Measurements from ENCODE around the gene P4HB.

P4HB gene

DNA sequence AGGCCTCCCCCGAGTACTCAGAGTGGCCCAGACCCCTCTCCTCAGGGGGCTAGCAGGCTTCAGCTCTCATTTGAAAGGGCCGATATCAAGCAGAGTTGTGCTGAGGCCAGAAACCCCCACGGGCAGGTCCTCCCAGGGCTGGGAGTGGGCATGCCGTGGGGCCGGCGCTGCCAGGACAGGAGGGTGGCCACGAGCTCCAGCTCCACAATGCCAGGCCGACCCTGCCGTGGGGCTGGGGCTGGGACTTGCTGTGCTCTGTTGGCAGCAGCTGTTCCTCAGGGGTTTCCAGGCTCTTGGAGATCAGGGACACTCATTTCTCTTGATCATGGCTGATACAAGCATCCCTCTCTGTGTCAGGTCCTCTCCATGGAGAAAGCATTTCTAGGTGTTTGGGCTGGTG, 38.5 kb upstream of the P4HB start:
- Histone ChIP-seq H3K4me1 (peaks cover 18% of the 10 kb centered on the region), H3K27me3 (no peaks in the 10 kb centered on the region), H3K4me3 (ENCODE audit: low read depth, low read length) (no peak overlapping the region), H3K9me3 (no peaks in the 10 kb centered on the region), H3K36me3 (peaks cover 33% of the 10 kb centered on the region)
- DNase-seq = no peak
- TF ChIP-seq, protein P1, sequence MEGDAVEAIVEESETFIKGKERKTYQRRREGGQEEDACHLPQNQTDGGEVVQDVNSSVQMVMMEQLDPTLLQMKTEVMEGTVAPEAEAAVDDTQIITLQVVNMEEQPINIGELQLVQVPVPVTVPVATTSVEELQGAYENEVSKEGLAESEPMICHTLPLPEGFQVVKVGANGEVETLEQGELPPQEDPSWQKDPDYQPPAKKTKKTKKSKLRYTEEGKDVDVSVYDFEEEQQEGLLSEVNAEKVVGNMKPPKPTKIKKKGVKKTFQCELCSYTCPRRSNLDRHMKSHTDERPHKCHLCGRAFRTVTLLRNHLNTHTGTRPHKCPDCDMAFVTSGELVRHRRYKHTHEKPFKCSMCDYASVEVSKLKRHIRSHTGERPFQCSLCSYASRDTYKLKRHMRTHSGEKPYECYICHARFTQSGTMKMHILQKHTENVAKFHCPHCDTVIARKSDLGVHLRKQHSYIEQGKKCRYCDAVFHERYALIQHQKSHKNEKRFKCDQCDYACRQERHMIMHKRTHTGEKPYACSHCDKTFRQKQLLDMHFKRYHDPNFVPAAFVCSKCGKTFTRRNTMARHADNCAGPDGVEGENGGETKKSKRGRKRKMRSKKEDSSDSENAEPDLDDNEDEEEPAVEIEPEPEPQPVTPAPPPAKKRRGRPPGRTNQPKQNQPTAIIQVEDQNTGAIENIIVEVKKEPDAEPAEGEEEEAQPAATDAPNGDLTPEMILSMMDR (IDR thresholded peaks at IDR 0.05; ENCODE audit: low read depth, low read length) = no peak

DNA sequence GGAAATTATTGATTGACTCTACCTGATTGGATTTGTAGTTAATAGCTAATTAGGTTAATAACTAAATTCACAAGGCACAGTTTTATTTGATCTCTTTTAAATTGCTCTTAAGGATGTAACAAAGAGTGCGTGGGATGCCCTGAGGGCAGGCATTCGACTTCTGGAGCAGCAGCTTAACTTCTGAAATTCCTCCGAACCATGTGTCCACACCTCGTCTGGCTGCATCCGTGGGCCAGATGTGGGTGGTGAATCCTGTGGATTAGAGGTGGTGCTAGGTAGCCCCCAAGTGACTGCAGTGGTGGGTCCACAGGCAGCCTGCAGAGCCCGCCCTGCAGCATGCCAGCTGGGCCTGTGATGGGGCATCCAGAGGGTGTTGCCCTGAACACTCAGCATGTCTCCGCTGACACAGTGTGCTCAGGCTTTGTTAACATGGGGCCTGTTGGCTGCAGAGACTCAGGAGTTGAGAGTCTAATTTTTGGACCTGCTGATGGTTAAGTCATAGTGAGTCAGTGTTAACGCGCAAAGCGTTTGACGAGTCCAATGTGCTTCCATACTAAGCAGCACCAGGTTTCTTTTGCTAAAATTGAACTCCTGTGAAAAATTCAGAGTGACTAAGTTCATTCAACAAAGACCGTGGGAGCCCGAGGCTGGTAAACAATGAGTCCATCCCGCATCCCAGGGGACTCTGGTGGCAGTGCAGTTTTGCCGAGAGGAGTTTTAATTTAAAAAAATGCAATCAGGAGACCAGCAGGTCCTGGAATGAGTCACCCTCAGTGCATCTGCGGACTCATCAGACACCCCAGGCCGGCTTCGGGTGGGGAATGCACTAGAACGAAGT, 37.9 kb upstream of the P4HB start:
- Histone ChIP-seq H3K4me1 (peaks cover 18% of the 10 kb centered on the region), H3K4me3 (ENCODE audit: low read depth, low read length) (no peak overlapping the region), H3K27me3 (no peaks in the 10 kb centered on the region), H3K9me3 (no peaks in the 10 kb centered on the region), H3K36me3 (peaks cover 33% of the 10 kb centered on the region)
- DNase-seq = peak; percentile 49
- TF ChIP-seq, protein P1 (IDR thresholded peaks at IDR 0.05; ENCODE audit: low read depth, low read length) = no peak

DNA sequence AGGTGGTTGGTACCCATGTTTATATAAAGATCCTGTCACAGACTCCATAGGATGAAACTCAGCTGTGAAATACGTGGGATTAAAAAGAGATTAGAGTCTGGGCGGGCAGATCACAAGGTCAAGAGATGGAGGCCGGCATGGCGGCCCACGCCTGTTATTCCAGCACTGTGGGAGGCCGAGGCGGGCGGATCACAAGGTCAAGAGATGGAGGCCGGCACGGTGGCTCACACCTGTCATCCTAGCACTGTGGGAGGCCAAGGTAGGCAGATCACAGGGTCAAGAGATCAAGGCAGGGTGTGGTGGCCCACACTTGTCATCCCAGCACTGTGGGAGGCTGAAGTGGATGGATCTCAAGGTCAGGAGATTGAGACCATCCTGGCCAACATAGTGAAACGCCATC, 35.1 kb upstream of the P4HB start:
- peaks cover 38% of the 10 kb centered on the region for H3K36me3 ChIP-seq

DNA sequence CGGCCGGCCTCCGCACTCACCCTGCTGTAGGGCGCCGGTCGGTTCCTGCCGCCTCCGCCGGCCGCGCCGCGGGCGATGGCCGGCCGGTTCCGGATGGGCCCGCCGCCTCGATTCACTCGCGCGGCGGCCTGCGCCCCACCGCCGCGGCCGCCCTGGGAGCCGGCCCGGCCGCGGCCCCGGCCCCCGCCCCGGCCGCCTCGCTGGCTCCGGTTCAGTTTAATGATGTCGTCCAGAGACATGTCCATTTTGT, 30.9 kb upstream of the P4HB start:
- TF ChIP-seq, protein P1 (IDR thresholded peaks at IDR 0.05; ENCODE audit: low read depth, low read length) = no peak
- peaks cover 57% of the 10 kb centered on the region for H3K36me3 ChIP-seq
- H3K4me3 ChIP-seq (ENCODE audit: low read depth, low read length) = peak overlapping the region; percentile 98
- DNase-seq = no peak
- H3K9me3 ChIP-seq = no peaks in the 10 kb centered on the region
- peaks cover 16% of the 10 kb centered on the region for H3K4me1 ChIP-seq
- H3K27me3 ChIP-seq = no peaks in the 10 kb centered on the region

More for the DNA sequence above, 35.1 kb upstream of the P4HB start:
- TF ChIP-seq, protein P1 (IDR thresholded peaks at IDR 0.05; ENCODE audit: low read depth, low read length) = no peak
- no peak for DNase-seq
- H3K4me1 ChIP-seq = peaks cover 11% of the 10 kb centered on the region
- H3K27me3 ChIP-seq = no peaks in the 10 kb centered on the region
- no peaks in the 10 kb centered on the region for H3K9me3 ChIP-seq
- no peak overlapping the region for H3K4me3 ChIP-seq (ENCODE audit: low read depth, low read length)

DNA sequence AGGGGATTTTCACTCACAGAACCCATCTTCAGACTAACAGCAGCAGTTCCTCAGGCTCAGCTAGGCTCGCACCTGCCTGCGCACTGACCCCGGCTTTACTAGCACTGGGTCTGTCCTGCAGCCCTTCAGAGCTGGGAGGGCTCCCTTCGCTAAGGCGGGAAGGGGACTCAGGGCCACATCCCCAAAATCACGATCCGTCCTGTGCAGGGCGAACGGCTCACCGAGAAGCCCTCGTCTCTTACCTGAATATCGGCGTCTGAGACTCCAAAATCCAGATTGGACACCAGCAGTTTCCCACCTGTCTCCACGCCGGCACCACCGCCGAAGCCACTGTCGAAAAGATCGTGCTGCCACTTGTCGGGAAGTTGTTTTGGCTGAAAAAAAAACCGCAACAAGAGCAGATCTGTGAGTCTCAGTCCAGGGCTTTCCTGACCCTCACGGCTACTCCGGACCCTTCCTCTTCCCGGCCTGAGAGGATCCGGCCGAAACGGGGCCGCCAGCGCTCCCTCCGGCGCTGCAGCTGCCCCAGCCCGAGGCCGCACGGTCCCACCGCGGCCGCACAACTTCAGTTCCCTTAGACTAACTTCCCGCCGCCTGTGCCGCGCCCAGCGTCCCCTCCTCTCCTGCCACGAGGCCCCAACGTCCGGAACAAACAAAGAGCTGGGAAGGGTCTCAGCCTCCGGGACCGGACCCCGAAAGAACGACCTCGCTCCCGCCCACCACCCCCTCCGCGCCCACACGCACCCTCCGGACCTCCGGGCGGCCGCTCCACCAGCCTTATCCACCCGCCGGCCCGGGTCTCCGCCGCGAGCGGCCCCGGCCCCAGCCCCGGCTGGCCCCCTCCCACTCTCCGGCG, 30.3 kb upstream of the P4HB start:
- Histone ChIP-seq H3K27me3 (no peaks in the 10 kb centered on the region), H3K4me1 (peaks cover 21% of the 10 kb centered on the region), H3K36me3 (peaks cover 58% of the 10 kb centered on the region), H3K4me3 (ENCODE audit: low read depth, low read length) (peak overlapping the region; percentile 98), H3K9me3 (no peaks in the 10 kb centered on the region)
- TF ChIP-seq, protein P1 (IDR thresholded peaks at IDR 0.05; ENCODE audit: low read depth, low read length) = no peak
- peak; percentile 16 for DNase-seq

DNA sequence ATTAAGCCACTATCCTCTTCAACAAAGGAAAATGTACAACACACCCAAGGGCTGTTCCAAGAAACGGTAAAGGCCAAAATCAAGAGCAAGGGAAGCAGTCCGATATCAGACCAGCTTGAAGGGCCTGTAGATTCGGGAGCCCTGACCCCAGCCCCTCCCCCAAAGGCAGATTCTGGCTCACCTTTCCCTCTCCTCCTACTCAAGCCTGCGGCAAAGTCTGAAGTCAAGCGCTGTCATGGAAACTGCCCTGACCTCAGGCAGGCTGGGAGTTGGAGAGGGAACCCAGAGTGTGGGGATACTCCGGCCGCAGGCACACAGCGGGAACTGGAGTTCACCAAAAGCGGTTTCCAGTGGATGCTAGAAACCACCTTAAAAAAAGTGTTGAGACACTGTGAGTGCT, 29.3 kb upstream of the P4HB start:
- peak overlapping the region; percentile 98; the same call in 1 of the 2 replicates for H3K4me3 ChIP-seq (ENCODE audit: low read depth, low read length)
- no peak for DNase-seq
- peaks cover 62% of the 10 kb centered on the region for H3K36me3 ChIP-seq
- TF ChIP-seq, protein P1 (IDR thresholded peaks at IDR 0.05; ENCODE audit: low read depth, low read length) = no peak
- H3K9me3 ChIP-seq = no peaks in the 10 kb centered on the region
- no peaks in the 10 kb centered on the region for H3K27me3 ChIP-seq
- peaks cover 23% of the 10 kb centered on the region for H3K4me1 ChIP-seq

All from BE2C (cell line).